HG02588 (cell line): ENCODE results near the gene ZDHHC24.
"Not testable (repeated sequence)": the region's sequence is repeated elsewhere in the genome, so short reads cannot be mapped to it uniquely, and the experiment has no call there.

Experiments
- ATAC-seq: cut with Tn5 transposase; IDR thresholded peaks from one replicate; pipeline ENCODE4 v1.9.1; 2021; ENCODE audit warnings: mild to moderate bottlenecking, moderate library complexity; ENCODE audit not compliant: unreplicated experiment

The ZDHHC24 gene

DNA sequence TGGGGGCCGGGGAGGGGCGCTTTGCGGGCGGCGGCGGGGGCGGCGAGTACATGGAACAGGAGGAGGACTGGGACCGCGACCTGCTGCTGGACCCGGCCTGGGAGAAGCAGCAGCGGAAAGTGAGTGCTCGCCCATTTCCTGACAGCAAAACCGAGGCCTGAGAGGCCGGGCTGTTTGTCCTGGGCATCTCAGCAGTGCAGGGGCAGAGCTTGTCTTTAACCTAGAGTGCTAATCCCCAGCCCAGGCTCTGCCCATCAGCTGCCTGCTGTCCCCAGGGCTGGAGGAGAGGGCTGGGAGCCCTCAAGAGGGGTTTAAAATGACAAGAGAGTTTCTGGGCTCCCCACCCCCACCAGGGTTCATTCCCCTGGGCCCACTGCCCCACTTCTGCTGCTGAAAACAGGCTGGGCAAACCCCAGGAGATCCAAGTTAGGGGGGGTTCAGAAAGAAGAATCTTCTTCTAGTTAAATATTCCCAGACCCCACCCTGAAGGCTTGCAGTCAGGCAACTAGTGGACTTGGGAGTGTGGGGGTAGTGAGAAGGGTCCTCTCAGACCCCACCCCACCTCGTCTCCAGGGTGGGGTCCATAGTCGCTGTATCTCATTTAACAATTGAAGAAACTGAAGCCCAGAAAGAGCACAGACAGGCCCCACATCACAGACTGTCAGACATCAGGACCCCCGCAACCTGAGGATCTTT is 1.3 kb upstream of the ZDHHC24 start:
- ATAC-seq = no peak

- no peak for ATAC-seq
Observed at GRCh38 chr11:66546368-66546965, 619 bp upstream of the ZDHHC24 start, which contains the start of gene ACTN3. Gene ACTN3, plus strand, starts transcription at chr11:66546903. Its CDS starts 35 bp downstream, at chr11:66546938.

DNA sequence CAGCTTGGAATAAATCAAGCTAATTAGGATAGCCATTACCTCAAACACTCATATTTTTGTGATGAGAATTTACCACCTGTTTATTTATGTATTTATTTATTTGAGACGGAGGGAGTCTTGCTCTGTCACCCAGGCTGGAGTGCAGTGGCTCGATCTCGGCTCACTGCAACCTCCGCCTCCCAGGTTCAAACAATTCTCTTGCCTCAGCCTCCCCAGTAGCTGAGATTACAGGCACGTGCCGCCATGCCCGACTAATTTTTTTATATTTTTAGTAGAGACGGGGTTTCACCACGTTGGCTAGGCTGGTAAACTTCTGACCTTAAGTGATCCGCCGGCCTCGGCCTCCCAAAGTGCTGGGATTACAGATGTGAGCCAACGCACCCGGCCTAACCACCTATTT is 896 bp downstream of the ZDHHC24 start:
- ATAC-seq = not testable (repeated sequence)

GRCh38 chr11:66543263-66544107 is 2.4 kb downstream of the ZDHHC24 start:
- ATAC-seq = no peak

GRCh38 chr11:66542362-66542761 is 3.5 kb downstream of the ZDHHC24 start:
- ATAC-seq = no peak

DNA sequence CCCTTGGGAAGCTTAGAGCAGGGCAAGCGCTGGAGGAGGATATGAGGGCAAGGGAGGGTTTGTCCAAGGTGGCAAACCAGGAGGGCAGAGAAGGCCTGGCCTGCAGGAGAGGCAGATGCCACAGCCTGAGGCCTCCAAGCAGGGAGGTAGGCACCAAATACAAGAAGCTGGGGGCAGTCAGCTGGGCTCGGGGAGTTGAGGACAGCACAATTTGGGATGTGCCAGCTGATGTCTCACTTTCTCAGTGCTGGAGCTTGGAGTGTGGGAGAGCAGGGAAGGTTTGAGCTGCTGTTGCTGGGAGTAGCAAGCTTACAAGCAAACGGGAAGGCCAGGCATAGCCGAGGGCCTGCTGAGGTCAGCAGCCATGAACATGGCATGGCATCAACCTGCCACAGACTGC is 4.0 kb downstream of the ZDHHC24 start:
- ATAC-seq = no peak

GRCh38 chr11:66540598-66540997 is 5.2 kb downstream of the ZDHHC24 start:
- ATAC-seq = not testable (repeated sequence)

DNA sequence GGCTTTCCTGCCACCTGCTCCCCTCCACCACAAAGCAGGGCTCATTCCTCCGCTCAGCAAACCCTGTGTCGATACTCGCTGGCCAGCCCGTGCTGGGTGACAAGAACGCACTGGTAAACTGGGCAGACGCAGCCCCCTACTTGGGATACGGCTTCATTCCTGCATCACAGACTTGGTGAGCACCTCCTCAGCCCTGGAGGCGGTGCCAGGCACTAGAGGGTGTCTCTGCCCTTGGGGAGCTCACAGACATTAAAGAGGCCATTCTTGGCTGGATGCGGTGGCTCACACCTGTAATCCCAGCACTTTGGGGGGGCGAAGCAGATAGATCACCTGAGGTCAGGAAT is 6.0 kb downstream of the ZDHHC24 start:
- no peak for ATAC-seq

DNA sequence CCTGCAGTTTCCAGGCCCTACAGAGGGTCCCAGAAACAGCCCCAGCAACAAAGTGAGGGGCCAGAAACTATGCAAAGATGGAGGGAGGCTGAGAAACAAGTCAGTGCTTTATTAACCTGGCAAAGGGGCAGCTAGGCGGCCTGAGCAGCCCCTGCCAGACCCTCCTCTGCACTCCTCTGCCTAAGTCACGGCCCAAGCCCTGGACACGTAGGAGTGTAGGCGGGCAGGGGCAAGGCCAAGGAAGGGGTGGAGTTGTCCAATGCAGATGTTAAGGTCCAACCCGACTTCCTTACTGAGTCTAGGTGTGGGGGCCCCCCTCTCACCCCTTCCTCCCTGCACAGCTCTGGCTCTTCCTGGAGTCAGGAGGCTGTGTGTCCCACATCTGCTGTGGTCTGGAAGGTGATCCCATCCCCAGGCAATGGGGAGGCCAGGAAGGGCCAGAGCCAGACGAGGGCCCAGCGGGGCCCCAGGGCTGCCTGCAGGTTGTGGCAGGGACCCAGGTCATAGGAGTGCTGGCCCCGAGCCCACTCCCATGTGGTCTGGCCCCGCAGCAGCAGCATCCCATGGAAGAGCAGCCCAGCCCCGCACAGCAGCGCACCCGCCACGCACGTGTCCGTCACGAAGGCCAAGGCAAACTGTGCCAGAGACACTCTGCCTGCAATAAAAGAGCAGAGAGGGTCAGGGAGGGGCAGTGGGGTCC is 6.5 kb downstream of the ZDHHC24 start:
- ATAC-seq = no peak

DNA sequence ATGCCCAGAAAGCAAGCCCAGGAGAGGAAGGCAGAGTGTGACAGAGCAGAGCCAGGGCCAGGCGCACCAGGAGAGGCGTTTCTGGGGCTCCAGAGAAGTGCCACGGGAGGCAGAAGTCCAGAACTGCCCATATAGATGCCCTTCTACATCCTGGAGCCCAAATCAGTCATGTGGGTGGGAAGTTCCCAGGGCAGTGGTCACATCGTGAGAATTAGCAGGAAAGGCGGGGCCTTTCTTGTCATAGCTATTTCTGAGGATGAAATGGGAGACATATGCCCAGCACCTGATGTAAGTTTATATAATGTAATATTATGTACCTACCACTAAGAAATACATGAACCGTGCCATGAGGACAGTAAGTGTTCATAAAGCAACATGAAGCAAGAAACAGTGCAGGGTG is 13.1 kb downstream of the ZDHHC24 start:
- no peak for ATAC-seq

- ATAC-seq = no peak
Observed at GRCh38 chr11:66531841-66532240, 14.0 kb downstream of the ZDHHC24 start.

- no peak for ATAC-seq
Observed at GRCh38 chr11:66530927-66531709, 14.7 kb downstream of the ZDHHC24 start.

- no peak for ATAC-seq
Observed at GRCh38 chr11:66529655-66530054, 16.2 kb downstream of the ZDHHC24 start.

GRCh38 chr11:66529069-66529468 is 16.8 kb downstream of the ZDHHC24 start:
- no peak for ATAC-seq

DNA sequence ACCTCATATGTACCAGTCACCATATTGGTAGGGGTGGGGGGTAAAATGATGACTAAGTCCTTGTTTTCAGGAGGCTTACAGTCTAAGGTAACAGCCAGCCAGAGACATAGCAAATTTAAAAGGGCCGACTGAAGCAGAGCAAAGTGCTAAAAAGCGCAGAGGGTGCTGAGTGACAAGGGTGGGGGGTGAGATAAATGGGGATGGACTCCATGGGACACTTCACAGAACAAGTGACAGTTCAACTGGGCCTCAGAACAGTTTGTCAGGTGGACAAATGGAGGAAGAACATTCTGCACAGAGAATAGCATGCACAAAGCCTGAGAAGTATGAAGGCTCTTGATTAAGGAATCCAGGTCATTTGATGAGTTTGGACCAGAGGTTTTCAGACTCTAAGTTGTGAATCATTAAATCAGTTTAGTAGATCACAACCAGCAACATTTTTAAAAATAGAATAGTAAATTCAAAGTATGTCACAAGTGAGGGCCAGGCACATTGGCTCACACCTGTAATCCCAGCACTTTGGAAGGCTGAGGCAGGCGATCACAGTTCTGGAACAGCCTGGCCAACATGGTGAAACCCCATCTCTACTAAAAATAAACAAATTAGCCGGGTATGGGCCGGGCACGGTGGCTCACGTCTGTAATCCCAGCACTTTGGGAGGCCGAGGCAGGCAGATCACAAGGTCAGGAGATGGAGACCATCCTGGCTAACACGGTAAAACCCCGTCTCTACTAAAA is 21.4 kb downstream of the ZDHHC24 start:
- ATAC-seq = no peak

DNA sequence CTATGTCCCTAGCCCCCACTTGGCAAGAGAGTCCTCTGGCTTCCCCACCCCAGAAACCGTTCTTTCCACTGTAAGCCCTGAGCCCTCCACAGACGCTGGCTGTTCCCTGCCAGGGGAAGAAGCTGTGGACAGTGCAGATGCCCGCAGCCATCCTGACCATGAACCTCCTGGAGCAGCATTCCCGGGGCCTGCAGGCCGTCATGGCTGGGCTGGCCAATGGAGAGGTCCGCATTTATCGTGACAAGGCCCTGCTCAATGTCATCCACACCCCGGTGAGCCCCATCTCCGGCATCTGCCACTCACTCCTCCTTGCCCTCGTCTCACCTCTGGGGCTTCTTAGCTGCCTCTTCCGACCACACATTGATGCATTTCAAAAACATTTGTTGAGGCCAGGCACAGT is 22.2 kb downstream of the ZDHHC24 start:
- no peak for ATAC-seq

- ATAC-seq = no peak
Observed at GRCh38 chr11:66510990-66511339, 34.9 kb downstream of the ZDHHC24 start.

- ATAC-seq = peak; percentile 85
Observed at GRCh38 chr11:66510271-66510989, 35.4 kb downstream of the ZDHHC24 start, which contains the start of gene BBS1. Gene BBS1, plus strand, starts transcription at chr11:66510635. Its CDS starts 25 bp downstream, at chr11:66510660.

DNA sequence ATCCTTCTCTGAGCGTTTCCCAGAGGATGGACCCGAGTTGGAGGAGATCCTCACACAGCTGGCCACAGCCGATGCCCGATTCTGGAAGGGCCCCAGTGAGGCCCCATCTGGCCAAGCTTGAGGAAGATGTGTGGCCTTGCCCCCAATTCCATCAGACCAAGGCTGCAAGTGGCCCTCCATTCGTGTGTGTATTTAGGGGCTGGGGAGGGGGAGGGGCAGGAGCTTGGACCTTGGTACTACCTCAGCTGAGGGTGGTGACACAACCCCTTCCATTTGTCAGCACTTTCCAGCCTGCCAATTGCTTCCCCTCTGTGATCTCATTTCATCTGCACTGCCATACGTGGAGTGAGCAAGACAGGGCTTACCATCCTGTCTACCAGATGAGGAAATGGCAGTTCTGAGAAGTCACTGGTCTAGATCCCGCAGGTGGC is 36.7 kb downstream of the ZDHHC24 start:
- no peak for ATAC-seq
